H1 (cell line): ENCODE results near the gene KLHL17. TPM values are rescaled to one million over a fixed set of nuclear protein-coding genes. Genes with fewer than 3 reads are reported as not detected.
A peak's percentile ranks its signal among the peaks of the same experiment; 100 is the strongest.

Source experiments
- CTCF ChIA-PET: fragments of 300-600 bp; sonication (Branson Sonifier 250); formaldehyde crosslinking; loops from one replicate; lab custom pipeline; 2021; ENCODE audit not compliant: partially characterized antibody; lab: Charles Lee
- POLR2A ChIA-PET: fragments of 300-600 bp; sonication (Branson Sonifier 250); formaldehyde crosslinking; loops from one replicate; lab custom pipeline; 2021; ENCODE audit warnings: inconsistent platforms; ENCODE audit not compliant: partially characterized antibody; lab: Charles Lee
- DNase-seq, 2 experiments: peaks; one replicate each; pipeline versions ENCODE4 v3.0.0 to v3.0.0-alpha.2; 2010 to 2022; ENCODE audit warnings: low spot score in 2 of 2, low read depth in 1 of 2, mixed read lengths in 1 of 2
- FAIRE-seq: peaks from 2 replicates; lab custom pipeline; 2011; peaks lifted over from hg19 to GRCh38; lab: Jason Lieb, UNC
- H2AFZ ChIP-seq: 2 replicates; pipeline ENCODE4 v1.8.1; 2012; ENCODE audit warnings: low read length, inconsistent platforms
- H2AK5ac ChIP-seq: 2 replicates; pipeline ENCODE4 v1.6.1; 2013; ENCODE audit warnings: low read depth, low read length
- H2BK120ac ChIP-seq: replicated peaks from 2 replicates; pipeline ENCODE3; 2013; ENCODE audit warnings: low read depth, low read length, inconsistent platforms
- H2BK12ac ChIP-seq: 2 replicates; pipeline ENCODE4 v1.6.1; 2013; ENCODE audit warnings: low read depth, low read length
- H2BK15ac ChIP-seq: 2 replicates; pipeline ENCODE4 v1.6.1; 2013; ENCODE audit warnings: low read length
- H2BK20ac ChIP-seq: 2 replicates; pipeline ENCODE4 v1.6.1; 2013; ENCODE audit warnings: low read length
- H2BK5ac ChIP-seq: 2 replicates; pipeline ENCODE4 v1.6.1; 2013; ENCODE audit warnings: low read depth, low read length
- H3K14ac ChIP-seq: 2 replicates; pipeline ENCODE4 v1.6.1; 2013; ENCODE audit warnings: inconsistent platforms; ENCODE audit not compliant: insufficient read length
- H3K18ac ChIP-seq: 2 replicates; pipeline ENCODE4 v1.6.1; 2013; ENCODE audit warnings: low read length; ENCODE audit errors: extremely low read depth
- H3K23ac ChIP-seq: 2 replicates; pipeline ENCODE4 v1.6.1; 2013; ENCODE audit warnings: inconsistent platforms; ENCODE audit not compliant: insufficient read length
- H3K23me2 ChIP-seq: 2 replicates; pipeline ENCODE4 v1.6.1; 2013; ENCODE audit warnings: low read depth, low read length
- H3K27ac ChIP-seq: 2 replicates; pipeline ENCODE4 v1.6.1; 2011; ENCODE audit warnings: low read depth, low read length, inconsistent platforms
- H3K27me3 ChIP-seq, 4 experiments: replicated peaks in 1 of 4; 1 replicate in 1 of 4; 2 replicates in 3 of 4; pipeline versions ENCODE4 v1.6.1 to v1.8.1; 2011 to 2013; ENCODE audit warnings: low read length in 3 of 4, mild to moderate bottlenecking in 3 of 4, inconsistent platforms in 2 of 4, mixed read lengths in 2 of 4, moderate library complexity in 1 of 4; ENCODE audit not compliant: control insufficient read depth in 3 of 4, insufficient read depth in 3 of 4; ENCODE audit errors: extremely low read depth in 1 of 4
- H3K36me3 ChIP-seq, 4 experiments: 2 replicates each; pipeline versions ENCODE4 v1.6.1 to v1.8.1; 2011 to 2013; ENCODE audit warnings: mild to moderate bottlenecking in 4 of 4, low read length in 3 of 4, moderate library complexity in 2 of 4, control low read depth in 1 of 4, inconsistent platforms in 1 of 4; ENCODE audit not compliant: insufficient read depth in 4 of 4, control insufficient read depth in 2 of 4
- H3K4ac ChIP-seq: replicated peaks from 2 replicates; pipeline ENCODE3; 2013; ENCODE audit warnings: low read length, low read depth, mixed read lengths, inconsistent platforms; ENCODE audit not compliant: insufficient read length
- H3K4me1 ChIP-seq, 4 experiments: replicated peaks in 1 of 4; 1 replicate in 1 of 4; 2 replicates in 3 of 4; pipeline versions ENCODE4 v1.6.1 to v1.8.1; 2011 to 2013; ENCODE audit warnings: low read length in 3 of 4, inconsistent platforms in 2 of 4, mixed read lengths in 1 of 4; ENCODE audit not compliant: insufficient read depth in 4 of 4, control insufficient read depth in 3 of 4
- H3K4me2 ChIP-seq, 2 experiments: 2 replicates each; pipeline versions ENCODE4 v1.6.1 to v1.8.1; 2011 to 2013; ENCODE audit warnings: low read depth in 2 of 2, low read length in 2 of 2, control low read depth in 1 of 2, inconsistent platforms in 1 of 2, mild to moderate bottlenecking in 1 of 2; ENCODE audit not compliant: insufficient read depth in 1 of 2
- H3K4me3 ChIP-seq, 4 experiments: fragments of 200-600, 300-600 bp in 1 of 4; sonication (generic), shearing (Covaris generic), sonication (Bioruptor Twin) in 1 of 4; 2 replicates each; pipeline versions ENCODE4 v1.5.1 to v1.8.1; 2011 to 2016; ENCODE audit warnings: low read length in 4 of 4, low read depth in 3 of 4, control low read depth in 2 of 4, inconsistent platforms in 2 of 4, mild to moderate bottlenecking in 2 of 4, mixed read lengths in 1 of 4, moderate library complexity in 1 of 4; ENCODE audit not compliant: insufficient read depth in 2 of 4; ENCODE audit errors: extremely low read depth in 1 of 4
- H3K56ac ChIP-seq: replicated peaks from 2 replicates; pipeline ENCODE3; 2013; ENCODE audit warnings: low read depth, mild to moderate bottlenecking, mixed read lengths, low read length, inconsistent platforms; ENCODE audit not compliant: insufficient read length
- H3K79me1 ChIP-seq: 2 replicates; pipeline ENCODE4 v1.6.1; 2013; ENCODE audit warnings: low read depth, low read length, control low read depth
- H3K79me2 ChIP-seq, 2 experiments: 2 replicates each; pipeline versions ENCODE4 v1.6.1 to v1.8.1; 2012 to 2013; ENCODE audit warnings: low read length in 2 of 2, mild to moderate bottlenecking in 2 of 2, inconsistent platforms in 1 of 2; ENCODE audit not compliant: insufficient read depth in 2 of 2, control insufficient read depth in 1 of 2
- H3K9ac ChIP-seq, 4 experiments: replicated peaks in 1 of 4; 1 replicate in 1 of 4; 2 replicates in 3 of 4; pipeline versions ENCODE4 v1.6.1 to v1.8.1; 2011 to 2013; ENCODE audit warnings: low read depth in 3 of 4, low read length in 3 of 4, control low read depth in 2 of 4, mild to moderate bottlenecking in 2 of 4, moderate library complexity in 2 of 4, inconsistent platforms in 1 of 4; ENCODE audit errors: extremely low read depth in 1 of 4
- H3K9me3 ChIP-seq, 2 experiments: 2 replicates each; pipeline versions ENCODE4 v1.6.1 to v1.8.1; 2012 to 2013; ENCODE audit warnings: mild to moderate bottlenecking in 2 of 2, moderate library complexity in 2 of 2, control low read depth in 1 of 2, inconsistent platforms in 1 of 2, low read depth in 1 of 2, low read length in 1 of 2, mixed read lengths in 1 of 2; ENCODE audit not compliant: insufficient read depth in 2 of 2
- H4K20me1 ChIP-seq, 2 experiments: replicated peaks in 1 of 2; 2 replicates each; pipeline versions ENCODE3 to v1.8.1; 2011 to 2013; ENCODE audit warnings: inconsistent platforms in 2 of 2, low read length in 2 of 2, mild to moderate bottlenecking in 1 of 2; ENCODE audit not compliant: insufficient read depth in 2 of 2, control insufficient read depth in 1 of 2
- H4K5ac ChIP-seq: 2 replicates; pipeline ENCODE4 v1.6.1; 2013; ENCODE audit warnings: low read length, low read depth, mixed read lengths, inconsistent platforms; ENCODE audit not compliant: insufficient read length
- H4K8ac ChIP-seq: 2 replicates; pipeline ENCODE4 v1.8.0; 2013; ENCODE audit warnings: mild to moderate bottlenecking, moderate library complexity, low read length, inconsistent platforms; ENCODE audit not compliant: insufficient read depth; ENCODE audit errors: extremely low read depth
- H4K91ac ChIP-seq: replicated peaks from 2 replicates; pipeline ENCODE3; 2013; ENCODE audit warnings: low read length, mixed read lengths, inconsistent platforms; ENCODE audit not compliant: insufficient read length
- NANOG ChIP-seq: IDR thresholded peaks from 2 replicates; pipeline ENCODE4 v1.6.1; 2011; ENCODE audit warnings: low read length, low read depth, mild to moderate bottlenecking, inconsistent platforms; ENCODE audit not compliant: insufficient read depth, poor library complexity, severe bottlenecking
- WGBS, 2 experiments: shearing (Covaris generic) in 1 of 2; methylation state at CpG; one replicate each; pipeline versions ENCODE4 v1.1.6 to v1.1.7; 2013 to 2015; ENCODE audit warnings: low lambda C conversion rate in 2 of 2, mixed read lengths in 2 of 2, inconsistent platforms in 1 of 2, low coverage in 1 of 2, missing lambda C conversion rate in 1 of 2; ENCODE audit not compliant: insufficient replicate concordance in 2 of 2, insufficient coverage in 1 of 2, insufficient read length in 1 of 2; ENCODE audit errors: extremely low coverage in 1 of 2, missing lambda C conversion rate in 1 of 2; 5-methylcytosine and 5-hydroxymethylcytosine counted together
- polyA plus RNA-seq, 7 experiments: library from polyadenylated mRNA; depleted of rRNA in 3 of 7; stranded (reverse) in 5 of 7; unstranded in 2 of 7; fragments of >200 nt in 5 of 7; fragments of 200-250 nt in 2 of 7; gene quantifications; 1 replicate in 5 of 7; 2 replicates in 1 of 7; 4 replicates in 1 of 7; pipeline versions ENCODE4 v1.2.1 to v1.2.3, GENCODE V29; 2011 to 2013; ENCODE audit warnings: missing spikeins in 2 of 7, mixed read lengths in 2 of 7
- total RNA-seq: library from RNA; stranded (reverse); fragmentation: NEBNext Ultra II Directional; extraction: Animal tissue kit (Norgen Biotek cat#: 25700); gene quantifications from 2 replicates; pipeline ENCODE4 v1.2.1, GENCODE V29; 2021

The KLHL17 gene
- total and polyA plus RNA-seq, 2 of the 8 experiments (the other 6 are each of a cell fraction or from before 2014, with no cell fraction given): 32.6 to 36.1 TPM

DNA sequence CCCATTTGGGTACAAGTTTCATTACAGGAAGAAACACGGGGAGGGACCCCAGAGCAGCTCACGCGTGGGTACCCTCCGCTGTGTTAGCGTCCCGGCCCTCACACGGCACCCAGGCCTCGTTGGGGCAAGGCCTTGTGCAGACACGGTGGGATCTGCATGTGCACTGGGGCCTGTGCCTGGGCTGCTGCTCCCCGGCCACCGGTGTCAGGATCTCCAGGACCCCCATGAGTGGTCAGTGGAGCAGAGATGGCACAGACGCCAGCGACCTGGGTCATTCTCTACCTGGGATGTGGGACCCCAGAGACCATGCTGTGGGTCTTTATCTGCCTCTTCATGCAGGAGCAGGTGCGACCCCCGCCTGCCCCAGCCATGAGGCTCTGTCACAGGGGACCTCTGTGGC lies 42.0 kb upstream of the KLHL17 start:
- Histone ChIP-seq H3K9ac (no peak overlapping the region), H3K27me3 (peaks cover 37 to 94% (median 80%) of the 10 kb centered on the region in 4 experiments), H4K5ac (no peak overlapping the region), H4K91ac (no peak overlapping the region), H3K36me3 (no peaks in the 10 kb centered on the region), H3K79me1 (no peaks in the 10 kb centered on the region), H3K4me1 (peaks cover 0 to 17% (median 14%) of the 10 kb centered on the region in 4 experiments; a peak in 6 of 7 replicates), H2BK15ac (0 out of 2 replicates have a peak overlapping the region, but pooled peaks have one; percentile 29), H3K18ac (no peak overlapping the region), H3K79me2 (no peaks in the 10 kb centered on the region), H3K14ac (no peak overlapping the region), H2BK120ac (no peak overlapping the region), H2AK5ac (0 out of 2 replicates have a peak overlapping the region, but pooled peaks have one; percentile 39), H4K20me1 (peaks cover 12 to 25% of the 10 kb centered on the region in 2 experiments), H3K27ac (no peak overlapping the region), H2BK5ac (no peak overlapping the region), H3K9me3 (no peaks in the 10 kb centered on the region; a peak in 1 of 4 replicates), H2BK20ac (no peak overlapping the region), H4K8ac (no peak overlapping the region), H3K4ac (no peak overlapping the region), H2BK12ac (no peak overlapping the region), H3K23me2 (no peaks in the 10 kb centered on the region), H3K4me3 (no peak overlapping the region), H3K23ac (no peak overlapping the region), H3K56ac (no peak overlapping the region), H2AFZ (no peak overlapping the region), H3K4me2 (no peak overlapping the region)
- CTCF ChIA-PET: interaction anchor here (0.6 to 3.0 kb wide), 3 partner anchors 13 to 281 kb away, joined by 3 to 20 read pairs (median 3); no protein-coding TSS in a partner anchor
- DNase-seq: no peak
- no peak for FAIRE-seq
- no peak for TF ChIP-seq NANOG
- POLR2A ChIA-PET: interaction anchor here (0.9 to 2.0 kb wide), 3 partner anchors 11 to 73 kb away, joined by 3 to 10 read pairs (median 4); no protein-coding TSS in a partner anchor
- 88% methylated on average over 12 of the region's 15 CpGs; no CpG with 5 or more reads in 1 of the 2 experiments for WGBS, 2 experiments
